NOMO-1 treated with dmso at 0.1 percent for 144 hours (cell line): ENCODE results near the gene ATF4.
"Not testable (repeated sequence)": the region's sequence is repeated elsewhere in the genome, so short reads cannot be mapped to it uniquely, and the experiment has no call there.

Source experiments
- DNase-seq: peaks from one replicate; lab custom pipeline; 2025; ENCODE audit not compliant: unreplicated experiment; lab: John Stamatoyannopoulos, UW

The ATF4 gene

GRCh38 chr22:39510529-39511149, 9.7 kb upstream of the ATF4 start:
- no peak for DNase-seq

- DNase-seq = no peak
Measured at GRCh38 chr22:39511226-39511625, 9.1 kb upstream of the ATF4 start.

- no peak for DNase-seq
Measured at GRCh38 chr22:39512026-39512425, 8.3 kb upstream of the ATF4 start.

GRCh38 chr22:39513791-39514190, 6.6 kb upstream of the ATF4 start:
- no peak for DNase-seq

GRCh38 chr22:39514373-39514973, 5.9 kb upstream of the ATF4 start:
- no peak for DNase-seq

GRCh38 chr22:39515266-39516050, 4.9 kb upstream of the ATF4 start:
- DNase-seq = no peak

- DNase-seq = no peak
Measured at GRCh38 chr22:39517470-39517869, 2.9 kb upstream of the ATF4 start.

GRCh38 chr22:39518144-39518786, 2.1 kb upstream of the ATF4 start:
- DNase-seq = no peak

GRCh38 chr22:39518996-39519680, 1.2 kb upstream of the ATF4 start:
- DNase-seq = no peak

GRCh38 chr22:39519681-39520225, 609 bp upstream of the ATF4 start:
- DNase-seq = peak; percentile 98

- DNase-seq = peak; percentile 61
Measured at GRCh38 chr22:39521106-39521885, 934 bp downstream of the ATF4 start.

GRCh38 chr22:39522091-39522490, 1.7 kb downstream of the ATF4 start:
- DNase-seq = not testable (repeated sequence)

GRCh38 chr22:39522567-39523300, 2.4 kb downstream of the ATF4 start:
- DNase-seq = no peak

- DNase-seq = no peak
Measured at GRCh38 chr22:39524089-39524752, 3.9 kb downstream of the ATF4 start.

- DNase-seq = no peak
Measured at GRCh38 chr22:39524753-39525657, 4.6 kb downstream of the ATF4 start.

GRCh38 chr22:39525658-39525975, 5.3 kb downstream of the ATF4 start:
- DNase-seq = no peak

GRCh38 chr22:39526736-39527171, 6.4 kb downstream of the ATF4 start:
- peak; percentile 25 for DNase-seq

- DNase-seq = no peak
Measured at GRCh38 chr22:39527481-39527961, 7.2 kb downstream of the ATF4 start.
